GM10266 (cell line): ENCODE results near the gene RXRG.

Experiments
- DNase-seq: peaks from one replicate; pipeline ENCODE4 v3.0.0; 2012; ENCODE audit errors: extremely low spot score
- CTCF ChIP-seq: IDR thresholded peaks from 2 replicates; pipeline ENCODE4 v1.5.1; 2012; ENCODE audit warnings: mild to moderate bottlenecking, low read depth; ENCODE audit not compliant: control insufficient read depth, insufficient read depth; ENCODE audit errors: missing control alignments

The RXRG gene

GRCh38 chr1:165402517-165403111, 42.3 kb downstream of the RXRG start:
- no peak for TF ChIP-seq CTCF
- DNase-seq, result no peak

GRCh38 chr1:165397944-165398343, 47.0 kb downstream of the RXRG start:
- no peak for TF ChIP-seq CTCF
- DNase-seq, result no peak

GRCh38 chr1:165395901-165396300, 49.0 kb downstream of the RXRG start:
- DNase-seq, result no peak
- TF ChIP-seq CTCF, result no peak

GRCh38 chr1:165395478-165395877, 49.4 kb downstream of the RXRG start:
- TF ChIP-seq CTCF, result no peak
- no peak for DNase-seq

- DNase-seq, result peak; percentile 83
- TF ChIP-seq CTCF, result peak; percentile 97
Measured at GRCh38 chr1:165392634-165393571, 52.0 kb downstream of the RXRG start.

- TF ChIP-seq CTCF, result no peak
- DNase-seq, result no peak
Measured at GRCh38 chr1:165389609-165390008, 55.3 kb downstream of the RXRG start.

- no peak for DNase-seq
- no peak for TF ChIP-seq CTCF
Measured at GRCh38 chr1:165387961-165388360, 57.0 kb downstream of the RXRG start.
